Measurements from ENCODE around the gene PPP1R9A.
A peak's percentile ranks its signal among the peaks of the same experiment; 100 is the strongest.

PPP1R9A gene

DNA sequence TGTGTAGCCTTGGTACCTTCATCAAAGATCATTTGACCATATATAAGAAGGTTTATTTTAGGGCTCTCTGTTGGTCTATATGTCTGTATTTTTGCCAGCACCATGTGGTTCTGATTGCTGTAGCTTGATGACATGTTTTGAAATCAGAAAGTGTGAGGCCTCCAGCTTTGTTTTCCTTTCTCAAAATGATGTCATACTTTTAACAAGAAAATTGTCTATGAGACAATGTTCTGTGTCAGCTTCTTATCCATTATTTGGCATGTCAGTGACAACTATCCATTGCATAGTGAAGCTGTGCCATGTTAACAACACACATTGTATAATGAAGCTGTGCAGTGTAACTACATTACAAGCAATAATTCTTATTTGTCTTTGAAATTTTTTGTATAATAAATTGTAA lies 9.1 kb upstream of the PPP1R9A start:
- H3K27ac ChIP-seq = no peak overlapping the region
- TF ChIP-seq, protein P1, sequence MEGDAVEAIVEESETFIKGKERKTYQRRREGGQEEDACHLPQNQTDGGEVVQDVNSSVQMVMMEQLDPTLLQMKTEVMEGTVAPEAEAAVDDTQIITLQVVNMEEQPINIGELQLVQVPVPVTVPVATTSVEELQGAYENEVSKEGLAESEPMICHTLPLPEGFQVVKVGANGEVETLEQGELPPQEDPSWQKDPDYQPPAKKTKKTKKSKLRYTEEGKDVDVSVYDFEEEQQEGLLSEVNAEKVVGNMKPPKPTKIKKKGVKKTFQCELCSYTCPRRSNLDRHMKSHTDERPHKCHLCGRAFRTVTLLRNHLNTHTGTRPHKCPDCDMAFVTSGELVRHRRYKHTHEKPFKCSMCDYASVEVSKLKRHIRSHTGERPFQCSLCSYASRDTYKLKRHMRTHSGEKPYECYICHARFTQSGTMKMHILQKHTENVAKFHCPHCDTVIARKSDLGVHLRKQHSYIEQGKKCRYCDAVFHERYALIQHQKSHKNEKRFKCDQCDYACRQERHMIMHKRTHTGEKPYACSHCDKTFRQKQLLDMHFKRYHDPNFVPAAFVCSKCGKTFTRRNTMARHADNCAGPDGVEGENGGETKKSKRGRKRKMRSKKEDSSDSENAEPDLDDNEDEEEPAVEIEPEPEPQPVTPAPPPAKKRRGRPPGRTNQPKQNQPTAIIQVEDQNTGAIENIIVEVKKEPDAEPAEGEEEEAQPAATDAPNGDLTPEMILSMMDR (IDR thresholded peaks at IDR 0.05) = no peak
- TF ChIP-seq ZFX (IDR thresholded peaks at IDR 0.05; ENCODE audit: borderline replicate concordance) = no peak

DNA sequence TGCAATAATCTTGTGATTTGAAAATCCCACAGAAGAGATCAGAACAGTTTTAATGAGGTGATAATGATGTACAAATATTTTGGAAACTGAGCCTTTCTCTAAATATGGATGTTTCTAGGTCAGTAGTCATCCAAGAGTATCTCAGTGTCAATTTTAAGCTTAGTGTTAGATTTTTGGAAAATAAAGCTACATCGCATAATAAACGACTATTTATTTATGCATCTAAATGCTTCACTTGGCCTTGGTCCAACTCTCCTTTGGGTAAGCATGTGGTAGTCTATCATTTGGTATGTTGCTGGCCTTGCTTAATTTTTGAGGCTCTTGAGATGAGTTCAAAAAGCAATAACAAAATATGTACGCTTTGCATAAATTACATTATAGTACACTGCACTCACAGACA lies 5.4 kb upstream of the PPP1R9A start:
- TF ChIP-seq, protein P1 (IDR thresholded peaks at IDR 0.05) = no peak
- TF ChIP-seq ZFX (IDR thresholded peaks at IDR 0.05; ENCODE audit: borderline replicate concordance) = no peak
- H3K27ac ChIP-seq = no peak overlapping the region

DNA sequence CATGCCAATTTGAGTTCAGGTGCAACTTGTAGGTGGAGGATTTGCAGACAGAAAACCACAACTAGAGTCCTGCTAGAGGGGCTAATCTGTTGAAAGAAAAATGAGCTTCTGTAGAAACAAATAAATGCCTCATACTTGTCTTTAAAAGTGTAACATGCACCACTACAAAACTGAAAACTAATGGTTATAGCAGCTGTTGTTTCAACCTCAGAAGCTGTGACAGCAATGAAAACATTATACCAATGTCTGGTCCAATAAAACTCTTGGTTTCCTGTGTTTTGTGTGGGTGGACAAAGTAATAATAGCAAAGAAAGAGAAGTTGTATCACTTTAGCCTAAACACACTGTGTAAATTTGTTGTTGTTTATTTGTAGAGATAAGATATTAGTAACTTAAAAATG lies 3.4 kb upstream of the PPP1R9A start:
- H3K27ac ChIP-seq = no peak overlapping the region
- no peak for TF ChIP-seq ZFX (IDR thresholded peaks at IDR 0.05; ENCODE audit: borderline replicate concordance)
- TF ChIP-seq, protein P1 (IDR thresholded peaks at IDR 0.05) = no peak

DNA sequence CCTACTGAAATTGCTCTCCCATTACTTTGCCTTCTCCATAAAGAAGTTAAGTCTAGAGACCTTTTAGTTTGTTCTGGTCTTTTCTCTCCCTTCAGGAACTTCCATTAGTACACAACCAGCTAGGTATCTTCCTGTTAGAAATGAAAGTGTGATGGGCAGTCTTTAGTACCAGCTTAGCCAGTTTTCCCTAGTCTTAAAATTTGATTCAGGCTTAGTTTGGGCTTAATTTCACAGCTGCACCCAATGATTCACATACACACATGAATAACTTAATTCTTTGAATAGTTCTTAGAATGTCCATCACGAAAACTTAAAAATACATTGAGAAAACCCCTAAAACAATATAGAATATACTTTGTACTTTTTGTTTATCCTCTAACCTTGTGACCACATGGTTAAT lies 2.4 kb upstream of the PPP1R9A start:
- TF ChIP-seq, protein P1 (IDR thresholded peaks at IDR 0.05) = no peak
- TF ChIP-seq ZFX (IDR thresholded peaks at IDR 0.05; ENCODE audit: borderline replicate concordance) = no peak
- H3K27ac ChIP-seq = no peak overlapping the region

DNA sequence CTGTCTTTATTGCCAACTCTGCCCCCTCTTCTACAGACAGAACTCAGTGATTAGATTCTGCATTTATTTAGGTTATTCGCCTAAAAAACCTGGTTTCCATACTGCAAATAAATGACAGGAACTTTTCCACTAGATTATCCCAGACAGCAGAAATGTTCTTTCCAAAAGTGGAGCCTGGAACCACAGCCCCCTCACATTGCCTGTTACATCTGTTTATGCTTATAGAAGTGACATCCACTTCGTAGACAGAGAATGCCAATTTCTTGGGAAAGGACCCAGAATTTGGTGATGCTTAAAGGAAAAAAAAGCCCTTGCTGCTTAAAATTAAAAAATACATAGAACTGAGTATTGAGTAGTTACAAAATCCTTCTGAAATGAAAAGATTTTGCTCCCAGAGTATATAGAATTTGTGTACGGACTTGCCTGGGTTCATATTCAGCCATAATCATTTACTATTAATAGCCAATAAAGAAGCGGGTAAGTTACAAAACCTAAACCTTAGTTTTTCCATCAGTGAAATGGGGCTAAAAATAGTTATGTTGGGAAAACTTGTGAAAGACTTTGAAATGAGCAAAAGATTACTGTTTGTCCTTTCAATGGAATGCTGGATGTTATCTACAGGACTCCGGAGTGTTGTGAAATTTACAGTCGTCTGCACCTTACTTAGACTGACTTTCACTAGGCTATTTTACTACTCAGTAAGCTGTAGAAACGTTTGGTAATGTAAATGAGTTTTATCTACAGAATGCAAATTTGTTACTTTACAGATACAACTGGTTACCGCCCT lies 1.1 kb upstream of the PPP1R9A start:
- H3K27ac ChIP-seq = no peak overlapping the region
- TF ChIP-seq ZFX (IDR thresholded peaks at IDR 0.05; ENCODE audit: borderline replicate concordance) = no peak
- TF ChIP-seq, protein P1 (IDR thresholded peaks at IDR 0.05) = no peak

DNA sequence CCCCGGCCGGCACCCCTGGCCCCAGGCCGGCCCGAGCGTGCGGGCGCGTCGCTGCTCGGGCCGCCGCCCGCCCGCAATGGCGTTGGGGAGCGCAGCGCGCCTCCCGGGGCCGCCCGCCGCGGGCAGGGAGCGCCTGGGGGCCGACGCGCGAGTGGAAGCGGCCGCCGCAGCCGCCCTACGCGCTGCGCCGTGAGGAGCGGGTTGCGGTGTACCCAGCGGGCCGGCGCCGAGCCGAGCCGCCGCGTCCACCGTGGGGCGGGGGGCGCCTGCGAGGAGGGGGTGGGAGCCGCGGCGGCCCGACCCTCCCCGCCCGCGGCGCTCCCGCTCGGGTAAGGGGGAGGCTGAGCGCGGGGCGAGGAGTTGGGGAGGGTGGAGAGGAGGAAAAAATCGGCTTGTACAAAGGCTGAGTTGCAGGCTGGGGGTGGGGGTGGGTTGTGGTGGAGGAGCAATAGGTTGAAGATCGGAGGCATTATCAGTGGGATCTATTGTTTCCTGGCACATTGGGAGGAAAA lies 473 bp downstream of the PPP1R9A start:
- no peak for TF ChIP-seq ZFX (IDR thresholded peaks at IDR 0.05; ENCODE audit: borderline replicate concordance)
- TF ChIP-seq, protein P1 (IDR thresholded peaks at IDR 0.05) = peak; percentile 43
- peak overlapping the region; percentile 75 for H3K27ac ChIP-seq
